Sigmoid colon (tissue), 4 donors: Measurements from ENCODE around the gene RPTOR.
A peak's percentile ranks its signal among the peaks of the same experiment; 100 is the strongest.

Experiments used
- CTCF ChIP-seq, 4 experiments: fragments of 450-650 bp in 3 of 4; fragments of 200-600 bp in 1 of 4; IDR thresholded peaks; one replicate each; pipeline ENCODE4 v1.5.1; 2016 to 2019; ENCODE audit warnings: antibody characterized with exemption in 4 of 4, mild to moderate bottlenecking in 3 of 4, moderate library complexity in 2 of 4
- EP300 ChIP-seq, 4 donors: sonication (generic); formaldehyde crosslinking; IDR thresholded peaks; one replicate each; pipeline ENCODE4 v1.6.1; 2017; ENCODE audit warnings: antibody characterized with exemption in 4 of 4
- POLR2A ChIP-seq, 2 donors: fragments of 450-650 bp; IDR thresholded peaks; one replicate each; pipeline ENCODE4 v1.6.1; 2016; ENCODE audit warnings: antibody characterized with exemption in 2 of 2, mild to moderate bottlenecking in 2 of 2, moderate library complexity in 2 of 2
- POLR2AphosphoS5 ChIP-seq, 4 donors: sonication (generic); formaldehyde crosslinking; IDR thresholded peaks; one replicate each; pipeline ENCODE4 v1.6.1; 2017; ENCODE audit warnings: antibody characterized with exemption in 4 of 4

- TF ChIP-seq CTCF (IDR thresholded peaks at IDR 0.05) (peak; percentile 98 to 100 (median 100)), POLR2AphosphoS5 (IDR thresholded peaks at IDR 0.05) (peak in 3 of 4 donors; percentile 33 to 38 (median 34)), POLR2A (IDR thresholded peaks at IDR 0.05) (no peak), EP300 (IDR thresholded peaks at IDR 0.05) (no peak)
Measured at GRCh38 chr17:80575057-80575875, 30.6 kb downstream of the RPTOR start.
